ENCODE results near the gene FGF18. TPM values are rescaled to one million over a fixed set of nuclear protein-coding genes. Genes with fewer than 3 reads are reported as not detected.

FGF18 gene
- total and polyA plus RNA-seq, 2 donors (not counting 3 experiments of a cell fraction or from before 2014, with no cell fraction given) = 0.04 to 0.27 TPM

GRCh38 chr5:171483551-171484135 is 64.2 kb downstream of the FGF18 start:
- BruUV-seq (replicated peaks) = no TSS peak
- dilution Hi-C loops (cut with MboI; ENCODE audit: extremely low pct_ligation_motif_present, low sequenced_read_pairs) (no loop called here), intact Hi-C loops (cut with micrococcal nuclease) (loop anchor here (1.0 to 10.0 kb wide), 8 partner anchors 37 to 561 kb away; partner anchors contain the start of gene FGF18)
- peaks cover 4 to 5% of the 10 kb centered on the region in 2 experiments for H3K27me3 ChIP-seq (ENCODE audit: control insufficient read depth in 2 of 2, insufficient read depth in 2 of 2, low read length in 2 of 2)
- H3K4me1 ChIP-seq (ENCODE audit: control insufficient read depth, extremely low read depth, insufficient read depth, low read length) = no peaks in the 10 kb centered on the region
- H3K9me1 ChIP-seq (replicated peaks; ENCODE audit: control insufficient read depth, extremely low read depth, insufficient read depth, low read length) = no peaks in the 10 kb centered on the region
- H3K4me2 ChIP-seq (ENCODE audit: insufficient read depth, low read length) = no peak overlapping the region
- no peaks in the 10 kb centered on the region for H3K9me3 ChIP-seq (replicated peaks; ENCODE audit: control insufficient read depth, insufficient read depth, low read length)
- H4K20me1 ChIP-seq (replicated peaks; ENCODE audit: control insufficient read depth, extremely low read depth, insufficient read depth, low read length) = no peaks in the 10 kb centered on the region
- no peak for DNase-seq (ENCODE audit: low read depth, low spot score)
- FAIRE-seq = no peak
- no peak overlapping the region for H3K4me3 ChIP-seq (replicated peaks in 1 of 3; ENCODE audit: insufficient read depth in 1 of 3, low read depth in 1 of 3, low read length in 3 of 3)
- no peak overlapping the region for H3K9ac ChIP-seq (replicated peaks; ENCODE audit: extremely low read depth, insufficient read depth, low read length)
- no peak overlapping the region for H3K27ac ChIP-seq (ENCODE audit: insufficient read depth, low read depth, low read length)
- TF ChIP-seq MAX (IDR thresholded peaks at IDR 0.05; ENCODE audit: insufficient read depth, insufficient read length) (no peak), EZH2 (IDR thresholded peaks at IDR 0.05; ENCODE audit: borderline replicate concordance, low read depth, low read length, severe bottlenecking) (no peak), GATA2 (IDR thresholded peaks at IDR 0.05; ENCODE audit: insufficient read depth, insufficient read length, low read depth, low read length) (no peak), FOS (IDR thresholded peaks at IDR 0.05; ENCODE audit: borderline replicate concordance, insufficient read depth, low read length) (no peak), POLR2A (IDR thresholded peaks at IDR 0.05; ENCODE audit: low read depth, low read length) (no peak), MYC (IDR thresholded peaks at IDR 0.05; ENCODE audit: low read depth, low read length) (no peak), POLR2AphosphoS5 (IDR thresholded peaks at IDR 0.05; ENCODE audit: insufficient read depth, low read depth, low read length) (no peak), JUN (IDR thresholded peaks at IDR 0.05; ENCODE audit: borderline replicate concordance, insufficient read depth, insufficient read length, low read depth) (no peak)
- TF ChIP-seq, protein P1, sequence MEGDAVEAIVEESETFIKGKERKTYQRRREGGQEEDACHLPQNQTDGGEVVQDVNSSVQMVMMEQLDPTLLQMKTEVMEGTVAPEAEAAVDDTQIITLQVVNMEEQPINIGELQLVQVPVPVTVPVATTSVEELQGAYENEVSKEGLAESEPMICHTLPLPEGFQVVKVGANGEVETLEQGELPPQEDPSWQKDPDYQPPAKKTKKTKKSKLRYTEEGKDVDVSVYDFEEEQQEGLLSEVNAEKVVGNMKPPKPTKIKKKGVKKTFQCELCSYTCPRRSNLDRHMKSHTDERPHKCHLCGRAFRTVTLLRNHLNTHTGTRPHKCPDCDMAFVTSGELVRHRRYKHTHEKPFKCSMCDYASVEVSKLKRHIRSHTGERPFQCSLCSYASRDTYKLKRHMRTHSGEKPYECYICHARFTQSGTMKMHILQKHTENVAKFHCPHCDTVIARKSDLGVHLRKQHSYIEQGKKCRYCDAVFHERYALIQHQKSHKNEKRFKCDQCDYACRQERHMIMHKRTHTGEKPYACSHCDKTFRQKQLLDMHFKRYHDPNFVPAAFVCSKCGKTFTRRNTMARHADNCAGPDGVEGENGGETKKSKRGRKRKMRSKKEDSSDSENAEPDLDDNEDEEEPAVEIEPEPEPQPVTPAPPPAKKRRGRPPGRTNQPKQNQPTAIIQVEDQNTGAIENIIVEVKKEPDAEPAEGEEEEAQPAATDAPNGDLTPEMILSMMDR (IDR thresholded peaks at IDR 0.05; ENCODE audit: extremely low read depth in 1 of 2, insufficient read depth in 1 of 2, low read depth in 1 of 2, low read length in 2 of 2) = no peak
- H3K79me2 ChIP-seq (ENCODE audit: control insufficient read depth, insufficient read depth, low read length) = no peaks in the 10 kb centered on the region
- ChIA-PET POLR2A (no interaction called here), CTCF (interaction anchor here (0.6 to 3.7 kb wide), 31 partner anchors 10 to 428 kb away, joined by 3 to 16 read pairs (median 4); partner anchors contain the start of gene FGF18)
- no peak overlapping the region for H2AFZ ChIP-seq (ENCODE audit: low read depth, low read length)
- no peaks in the 10 kb centered on the region for H3K36me3 ChIP-seq (ENCODE audit: control insufficient read depth in 2 of 2, extremely low read depth in 1 of 2, insufficient read depth in 2 of 2, low read length in 2 of 2)

All from endothelial cell of umbilical vein (primary cell).